GM12801 (cell line): Measurements from ENCODE around the gene FKBP1B.

Experiments used
- TF ChIP-seq, protein P1 (sequence below): IDR thresholded peaks from one replicate; pipeline ENCODE4 v1.5.1; 2011; ENCODE audit warnings: control low read depth; ENCODE audit not compliant: insufficient read length; ENCODE audit errors: extremely low read depth

Gene FKBP1B

DNA sequence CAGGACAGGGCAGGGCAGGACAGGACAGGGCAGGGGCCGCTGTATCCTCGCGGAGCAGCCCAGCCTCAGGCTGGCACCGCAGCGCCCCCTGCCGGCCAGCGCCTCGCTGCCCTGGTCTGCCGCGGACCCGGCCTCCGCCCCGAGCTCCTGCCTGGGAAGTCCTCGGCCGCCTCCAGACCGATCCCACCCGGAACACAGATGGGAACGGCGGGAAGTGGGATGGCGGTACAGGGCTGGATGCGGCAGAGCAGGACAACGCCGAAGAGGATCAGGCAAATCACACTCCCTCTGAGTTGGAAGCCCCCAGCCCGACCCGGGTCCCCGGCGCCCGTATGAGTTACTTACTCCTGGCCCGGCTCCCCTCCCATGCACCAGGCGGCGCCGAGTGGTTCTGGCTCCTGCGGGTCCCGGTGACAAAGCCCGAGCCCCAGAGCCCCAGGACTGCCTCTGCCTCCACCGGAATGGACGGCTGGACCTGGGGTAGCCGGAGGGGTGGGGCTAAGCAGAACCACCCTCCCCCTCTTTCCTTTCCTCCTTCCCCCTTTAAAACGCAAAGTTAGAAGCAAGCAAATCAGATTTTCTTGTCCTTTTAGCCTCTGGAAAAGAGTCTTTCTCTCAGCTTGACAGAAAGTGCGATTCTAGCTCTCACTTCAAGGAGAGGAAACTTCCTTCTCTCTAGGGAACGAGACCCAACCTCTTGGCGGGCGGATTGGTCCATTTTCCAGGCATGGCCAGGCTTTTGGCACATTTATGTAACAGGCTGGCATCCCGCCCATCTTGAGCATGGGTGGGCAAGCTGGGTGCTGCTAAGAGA is 35.1 kb downstream of the FKBP1B start, which contains the start of gene TP53I3:
TSS of gene TP53I3 (minus strand) at position 449 of the 814 bp plus-strand sequence. CDS start 508 bp downstream, outside the sequence.
- TF ChIP-seq, protein P1, sequence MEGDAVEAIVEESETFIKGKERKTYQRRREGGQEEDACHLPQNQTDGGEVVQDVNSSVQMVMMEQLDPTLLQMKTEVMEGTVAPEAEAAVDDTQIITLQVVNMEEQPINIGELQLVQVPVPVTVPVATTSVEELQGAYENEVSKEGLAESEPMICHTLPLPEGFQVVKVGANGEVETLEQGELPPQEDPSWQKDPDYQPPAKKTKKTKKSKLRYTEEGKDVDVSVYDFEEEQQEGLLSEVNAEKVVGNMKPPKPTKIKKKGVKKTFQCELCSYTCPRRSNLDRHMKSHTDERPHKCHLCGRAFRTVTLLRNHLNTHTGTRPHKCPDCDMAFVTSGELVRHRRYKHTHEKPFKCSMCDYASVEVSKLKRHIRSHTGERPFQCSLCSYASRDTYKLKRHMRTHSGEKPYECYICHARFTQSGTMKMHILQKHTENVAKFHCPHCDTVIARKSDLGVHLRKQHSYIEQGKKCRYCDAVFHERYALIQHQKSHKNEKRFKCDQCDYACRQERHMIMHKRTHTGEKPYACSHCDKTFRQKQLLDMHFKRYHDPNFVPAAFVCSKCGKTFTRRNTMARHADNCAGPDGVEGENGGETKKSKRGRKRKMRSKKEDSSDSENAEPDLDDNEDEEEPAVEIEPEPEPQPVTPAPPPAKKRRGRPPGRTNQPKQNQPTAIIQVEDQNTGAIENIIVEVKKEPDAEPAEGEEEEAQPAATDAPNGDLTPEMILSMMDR = no peak

DNA sequence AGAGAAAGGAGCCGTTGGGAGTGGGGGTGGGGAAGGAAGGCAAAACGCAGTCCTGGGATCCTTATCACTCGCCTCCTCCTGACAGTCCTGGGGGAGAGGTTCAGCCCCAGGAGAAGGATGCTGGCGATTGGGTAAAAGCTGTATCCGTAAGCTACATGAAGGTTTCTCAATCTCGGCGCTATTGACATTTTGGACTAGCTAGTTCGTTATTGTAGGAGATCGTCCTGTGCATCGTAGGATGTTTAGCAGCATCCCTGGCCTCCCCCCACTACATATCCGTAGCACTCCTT is 35.6 kb downstream of the FKBP1B start:
- TF ChIP-seq, protein P1 = no peak

DNA sequence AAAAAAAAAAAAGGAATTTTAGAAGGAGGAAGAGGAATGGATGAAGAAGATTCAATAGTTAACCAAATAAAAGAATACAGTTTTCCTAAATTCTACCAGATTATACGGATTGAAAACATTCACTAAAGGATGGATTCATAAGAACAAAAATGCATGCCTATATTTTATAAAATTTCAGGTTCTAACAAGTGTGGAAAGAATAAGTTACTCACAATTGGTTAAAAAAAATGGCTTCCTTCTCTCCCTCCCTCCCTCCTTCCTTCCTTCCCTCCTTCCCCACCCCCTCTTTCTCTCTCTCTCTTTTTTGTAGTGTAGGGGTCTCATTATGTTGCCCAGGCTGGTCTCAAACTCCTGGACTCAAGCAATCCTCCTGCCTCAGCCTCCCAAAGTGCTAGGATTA is 36.7 kb downstream of the FKBP1B start:
- TF ChIP-seq, protein P1 = no peak

DNA sequence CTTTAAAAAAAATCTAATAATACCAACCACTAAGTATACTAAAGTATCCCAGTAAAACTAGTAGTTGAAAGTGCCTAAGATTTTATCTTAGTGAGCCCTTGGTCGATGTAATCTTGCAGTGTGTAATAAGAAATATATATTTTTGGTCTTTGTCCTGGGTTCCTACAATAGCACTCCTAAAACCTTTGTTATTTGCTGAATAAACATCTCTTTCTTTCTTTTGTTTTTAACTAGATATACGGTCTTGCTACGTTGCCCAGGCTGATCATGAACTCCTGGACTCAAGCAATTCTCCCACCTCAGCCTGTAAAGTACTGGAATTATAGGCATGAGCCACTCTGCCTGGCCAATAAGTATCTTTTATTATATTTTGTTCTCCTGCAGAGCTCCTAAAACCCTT is 37.5 kb downstream of the FKBP1B start:
- TF ChIP-seq, protein P1 = no peak

DNA sequence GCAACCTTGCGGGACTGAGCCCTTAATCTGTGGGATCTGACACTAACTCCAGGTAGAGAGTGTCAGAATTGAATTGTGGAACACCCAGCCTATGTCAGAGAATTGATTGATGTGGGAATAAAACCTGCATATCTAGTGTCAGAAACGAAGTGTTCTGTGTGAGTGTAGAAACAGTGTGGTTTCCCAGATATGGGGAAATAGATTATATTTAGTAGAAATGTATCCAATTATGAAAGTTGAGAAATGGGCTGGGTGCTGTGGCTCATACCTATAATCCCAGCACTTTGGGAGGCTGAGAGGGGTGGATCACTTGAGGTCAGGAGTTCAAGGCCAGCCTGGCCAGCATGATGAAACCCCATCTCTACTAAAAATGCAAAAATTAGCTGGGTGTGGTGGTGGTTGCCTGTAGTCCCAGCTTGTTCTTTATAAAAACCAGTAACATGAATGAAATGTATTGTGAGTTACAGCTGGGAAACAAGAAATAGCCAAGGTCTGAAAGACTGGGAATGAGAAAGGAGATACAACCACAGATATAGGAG is 39.3 kb downstream of the FKBP1B start:
- TF ChIP-seq, protein P1 = no peak

DNA sequence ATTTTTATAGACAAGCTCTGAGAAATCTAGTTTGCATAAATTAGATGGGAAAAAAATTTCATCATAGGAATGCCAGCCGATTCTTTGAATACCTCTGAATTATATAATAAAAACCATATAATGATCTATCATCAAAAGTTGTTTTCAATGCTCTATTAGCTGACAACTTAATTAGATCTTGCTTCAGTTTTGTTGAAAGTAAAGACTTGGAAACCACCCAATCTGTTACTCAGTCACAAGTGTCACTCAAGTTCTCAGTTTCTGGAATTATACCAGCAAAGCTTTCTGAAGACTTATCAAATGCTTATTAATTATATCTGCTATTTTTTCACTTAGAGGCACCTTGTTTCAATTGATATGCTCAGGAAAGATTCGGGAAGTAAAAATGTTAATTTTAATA is 52.5 kb downstream of the FKBP1B start:
- TF ChIP-seq, protein P1 = no peak

DNA sequence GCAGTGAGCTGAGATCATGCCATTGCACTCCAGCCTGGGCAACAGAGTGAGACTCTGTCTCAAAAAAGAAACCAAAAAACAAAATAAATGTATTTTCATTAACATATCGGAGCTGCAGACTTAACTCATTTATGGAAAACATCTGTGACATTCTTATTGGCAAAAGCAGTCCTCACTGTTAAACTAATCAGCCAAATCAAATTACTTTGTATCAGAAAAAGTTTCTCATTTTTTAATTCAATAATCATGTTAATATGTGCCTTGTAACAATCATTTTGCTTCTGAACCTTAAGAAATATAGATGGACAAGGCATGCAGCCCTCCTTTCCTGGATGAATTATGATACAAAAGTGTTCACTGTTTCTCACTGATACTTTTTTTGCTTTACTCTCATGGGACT is 53.1 kb downstream of the FKBP1B start:
- TF ChIP-seq, protein P1 = no peak
